Kidney (tissue), 14 donors: ENCODE measurements around the gene TYR. TPM values are rescaled to one million over a fixed set of nuclear protein-coding genes. Genes with fewer than 3 reads are reported as not detected.
"Not testable (repeated sequence)": the region's sequence is repeated elsewhere in the genome, so short reads cannot be mapped to it uniquely, and the experiment has no call there.

Experiments
- DNase-seq, 5 donors: peaks; one replicate each; pipeline ENCODE4 v3.0.0-alpha.2; 2013 to 2020
- FAIRE-seq: peaks from 2 replicates; lab custom pipeline; 2012; peaks lifted over from hg19 to GRCh38; lab: Jason Lieb, UNC
- H3K27ac ChIP-seq, 2 donors: one replicate each; pipeline ENCODE4 v1.7.0; 2013; ENCODE audit warnings: low read depth in 2 of 2, low read length in 2 of 2, inconsistent platforms in 1 of 2
- H3K27me3 ChIP-seq: one replicate; pipeline ENCODE4 v1.7.1; 2013; ENCODE audit warnings: low read length, inconsistent platforms; ENCODE audit not compliant: control insufficient read depth, insufficient read depth
- H3K36me3 ChIP-seq, 3 donors: one replicate each; pipeline versions ENCODE4 v1.7.0 to v1.7.1; 2013; ENCODE audit warnings: low read length in 3 of 3, control low read depth in 1 of 3, inconsistent platforms in 1 of 3; ENCODE audit not compliant: insufficient read depth in 3 of 3, control insufficient read depth in 2 of 3
- H3K4me1 ChIP-seq, 3 donors: one replicate each; pipeline versions ENCODE4 v1.7.0 to v1.7.1; 2013; ENCODE audit warnings: low read length in 3 of 3, inconsistent platforms in 1 of 3, low read depth in 1 of 3; ENCODE audit not compliant: control insufficient read depth in 2 of 3, insufficient read depth in 2 of 3
- H3K4me3 ChIP-seq, 3 donors: one replicate each; pipeline versions ENCODE4 v1.7.0 to v1.8.1; 2013; ENCODE audit warnings: low read length in 3 of 3, control low read depth in 1 of 3, inconsistent platforms in 1 of 3
- H3K9ac ChIP-seq, 3 donors: one replicate each; pipeline versions ENCODE4 v1.7.0 to v1.7.1; 2013; ENCODE audit warnings: low read length in 3 of 3, control low read depth in 1 of 3, inconsistent platforms in 1 of 3
- H3K9me3 ChIP-seq, 3 donors: one replicate each; pipeline versions ENCODE4 v1.7.0 to v1.7.1; 2013; ENCODE audit warnings: low read length in 3 of 3, control low read depth in 1 of 3, inconsistent platforms in 1 of 3; ENCODE audit not compliant: control insufficient read depth in 2 of 3, insufficient read depth in 1 of 3
- intact Hi-C: fragments of 100-400 bp; cut with DNase I; formaldehyde crosslinking; loops from one replicate; pipeline ENCODE4 v1.11.1; 2022
- polyA plus RNA-seq: library from polyadenylated mRNA; stranded (reverse); fragments of 350-450 nt; fragmentation: Illumina TruSeq; extraction: RNeasy Lipid Tissue Mini Kit (QIAGEN cat#74804); gene quantifications from one replicate; pipeline ENCODE4 v1.2.3, GENCODE V29; 2014; ENCODE audit warnings: low read depth, low replicate concordance; ENCODE audit not compliant: insufficient read depth
- total RNA-seq: library from RNA; stranded (reverse); fragmentation: NEBNext Ultra II Directional; extraction: Animal tissue kit (Norgen Biotek cat#: 25700); gene quantifications from one replicate; pipeline ENCODE4 v1.2.1, GENCODE V29; 2021
- TF ChIP-seq, protein P1 (sequence below): IDR thresholded peaks from 3 replicates; pipeline ENCODE4 v1.5.1; 2012; ENCODE audit warnings: mild to moderate bottlenecking, moderate library complexity, borderline replicate concordance; ENCODE audit not compliant: insufficient read depth; ENCODE audit errors: extremely low read depth
- donor health status: control.
- donor health status: control.
- donor health status: control.
- donor health status: control.
- donor health status: control.
- donor health status: DM: yes; HTN: yes; CAD: no.
- donor health status: Normal renal cell carcinoma (clear cell type).

The TYR gene
- total and polyA plus RNA-seq, 2 donors from 2014 or later = not detected

DNA sequence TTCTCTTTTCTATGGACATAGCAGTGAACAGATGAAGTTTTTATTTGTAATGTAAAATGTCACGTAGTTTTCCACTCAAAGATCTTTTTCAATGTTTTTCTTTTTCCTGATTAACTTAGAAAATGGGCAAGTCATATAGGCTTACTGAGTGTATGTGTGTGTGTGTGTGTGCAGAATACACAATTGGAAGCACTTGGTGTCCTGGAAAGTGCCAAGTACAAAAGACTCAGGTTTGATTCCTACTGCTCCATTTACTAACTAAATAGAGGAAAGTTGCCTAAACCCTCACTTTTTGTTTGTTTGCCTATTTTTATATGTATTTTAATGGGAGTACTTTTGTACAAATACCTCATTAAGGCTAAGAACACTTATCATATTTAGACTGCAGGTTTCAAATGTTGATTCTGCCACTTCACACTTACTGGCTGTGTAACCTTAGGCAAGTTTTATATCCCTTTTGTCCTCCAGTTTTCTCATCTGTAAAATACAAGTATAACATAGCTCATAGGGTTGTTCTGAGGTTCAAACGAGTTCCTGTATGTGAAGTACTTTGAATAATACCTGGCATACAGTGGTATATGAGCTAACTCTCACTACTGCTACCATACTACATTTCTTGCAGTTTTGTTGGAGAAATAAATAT is 90.1 kb downstream of the TYR start:
- H3K4me3 ChIP-seq = no peak overlapping the region
- no peaks in the 10 kb centered on the region for H3K4me1 ChIP-seq
- H3K27ac ChIP-seq = no peak overlapping the region
- TF ChIP-seq, protein P1, sequence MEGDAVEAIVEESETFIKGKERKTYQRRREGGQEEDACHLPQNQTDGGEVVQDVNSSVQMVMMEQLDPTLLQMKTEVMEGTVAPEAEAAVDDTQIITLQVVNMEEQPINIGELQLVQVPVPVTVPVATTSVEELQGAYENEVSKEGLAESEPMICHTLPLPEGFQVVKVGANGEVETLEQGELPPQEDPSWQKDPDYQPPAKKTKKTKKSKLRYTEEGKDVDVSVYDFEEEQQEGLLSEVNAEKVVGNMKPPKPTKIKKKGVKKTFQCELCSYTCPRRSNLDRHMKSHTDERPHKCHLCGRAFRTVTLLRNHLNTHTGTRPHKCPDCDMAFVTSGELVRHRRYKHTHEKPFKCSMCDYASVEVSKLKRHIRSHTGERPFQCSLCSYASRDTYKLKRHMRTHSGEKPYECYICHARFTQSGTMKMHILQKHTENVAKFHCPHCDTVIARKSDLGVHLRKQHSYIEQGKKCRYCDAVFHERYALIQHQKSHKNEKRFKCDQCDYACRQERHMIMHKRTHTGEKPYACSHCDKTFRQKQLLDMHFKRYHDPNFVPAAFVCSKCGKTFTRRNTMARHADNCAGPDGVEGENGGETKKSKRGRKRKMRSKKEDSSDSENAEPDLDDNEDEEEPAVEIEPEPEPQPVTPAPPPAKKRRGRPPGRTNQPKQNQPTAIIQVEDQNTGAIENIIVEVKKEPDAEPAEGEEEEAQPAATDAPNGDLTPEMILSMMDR = no peak
- no peak for DNase-seq
- no peaks in the 10 kb centered on the region for H3K27me3 ChIP-seq
- no peaks in the 10 kb centered on the region for H3K9me3 ChIP-seq
- H3K36me3 ChIP-seq = no peaks in the 10 kb centered on the region
- intact Hi-C loops = no loop called here
- no peak for FAIRE-seq
- H3K9ac ChIP-seq = no peak overlapping the region

DNA sequence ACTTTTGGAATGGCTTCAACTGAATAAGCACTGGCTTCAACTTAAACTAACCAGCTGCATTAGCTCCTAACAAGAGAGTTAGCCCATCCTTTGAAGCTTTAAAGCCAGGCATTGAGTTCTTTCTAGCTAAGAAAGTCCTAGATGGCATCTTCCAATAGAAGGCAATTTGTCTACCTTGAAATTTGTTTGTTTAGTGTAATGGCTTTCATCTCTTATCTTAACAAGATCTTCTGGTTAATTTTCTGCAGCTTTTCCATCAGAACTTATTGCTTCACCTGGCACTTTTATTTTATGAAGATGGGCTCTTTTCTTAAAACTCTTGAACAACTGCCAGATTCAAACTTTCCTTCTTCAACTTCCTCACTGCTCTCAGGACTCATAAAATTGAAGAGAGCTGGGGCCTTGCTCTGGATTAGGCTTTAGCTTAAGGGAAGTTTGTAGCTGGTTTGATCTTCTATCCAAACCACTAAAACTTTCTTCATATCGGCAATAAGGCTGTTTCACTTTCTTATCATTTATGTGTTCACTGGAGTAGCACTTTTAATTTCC is 94.9 kb downstream of the TYR start:
- H3K36me3 ChIP-seq, H3K9ac ChIP-seq, FAIRE-seq, H3K27ac ChIP-seq, H3K27me3 ChIP-seq, H3K4me3 ChIP-seq, H3K9me3 ChIP-seq, H3K4me1 ChIP-seq, intact Hi-C loops, DNase-seq: not testable (repeated sequence)

DNA sequence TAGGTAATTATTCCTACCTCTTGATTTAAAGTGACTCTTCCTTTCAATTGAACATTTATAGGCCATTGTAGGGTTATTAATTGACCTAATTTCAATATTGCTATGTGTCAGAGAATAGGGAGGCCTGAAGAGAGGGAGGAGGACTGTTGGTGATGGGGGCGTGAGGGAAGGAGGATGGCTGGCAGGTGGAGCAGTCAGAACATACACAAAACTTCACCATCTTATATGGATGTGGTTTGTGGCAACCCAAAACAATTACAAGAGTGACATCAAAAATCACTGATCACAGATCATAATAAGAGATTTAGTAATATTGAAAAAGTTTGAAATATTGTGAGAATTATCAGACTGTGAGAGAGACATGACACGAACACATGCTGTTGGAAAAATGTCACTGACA is 95.5 kb downstream of the TYR start:
- intact Hi-C loops, H3K9me3 ChIP-seq, H3K4me3 ChIP-seq, DNase-seq, FAIRE-seq, H3K27me3 ChIP-seq, H3K27ac ChIP-seq, H3K4me1 ChIP-seq, H3K36me3 ChIP-seq, H3K9ac ChIP-seq: not testable (repeated sequence)

DNA sequence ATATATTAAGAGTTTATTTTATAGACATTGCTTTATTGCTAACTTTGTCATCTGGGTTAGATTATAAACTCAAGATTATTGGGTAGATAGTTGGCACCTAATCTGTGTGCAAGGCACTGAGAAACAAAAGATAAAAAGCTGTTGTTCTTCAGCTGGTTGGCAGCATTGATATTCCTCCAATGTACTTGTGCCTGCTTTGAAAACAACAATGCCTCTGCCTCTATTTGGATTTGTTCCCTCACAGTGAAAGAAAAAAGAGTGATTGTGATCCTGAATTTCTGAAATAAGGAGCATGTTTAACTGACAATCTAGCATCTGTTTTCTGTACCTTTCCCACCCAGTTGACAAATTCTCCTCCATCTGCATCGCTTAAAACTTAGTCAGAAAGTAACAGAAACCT is 98.3 kb downstream of the TYR start:
- intact Hi-C loops = no loop called here
- TF ChIP-seq, protein P1 = no peak
- no peak for FAIRE-seq

More for the DNA sequence above, 98.3 kb downstream of the TYR start:
- H3K9me3 ChIP-seq = no peaks in the 10 kb centered on the region
- no peak overlapping the region for H3K9ac ChIP-seq
- H3K4me1 ChIP-seq = no peaks in the 10 kb centered on the region
- H3K36me3 ChIP-seq = no peaks in the 10 kb centered on the region
- H3K4me3 ChIP-seq = no peak overlapping the region
- no peak for DNase-seq
- no peak overlapping the region for H3K27ac ChIP-seq
- no peaks in the 10 kb centered on the region for H3K27me3 ChIP-seq
